Lung (tissue), 12 donors: Measurements from ENCODE around the gene SELENOW. TPM values are rescaled to one million over a fixed set of nuclear protein-coding genes. Genes with fewer than 3 reads are reported as not detected.

Experiments used
- ATAC-seq: fragments of 200-7000 bp; cut with Tn5 transposase; one replicate; pipeline ENCODE4 v1.9.1; 2020; ENCODE audit warnings: moderate number of reproducible peaks; ENCODE audit not compliant: insufficient read depth, low FRiP score
- DNase-seq, 3 donors: peaks; one replicate each; pipeline ENCODE4 v3.0.0-alpha.2; 2013 to 2017
- H3K27ac ChIP-seq, 2 donors: one replicate each; pipeline ENCODE4 v1.5.1; 2013; ENCODE audit warnings: mild to moderate bottlenecking in 2 of 2, moderate library complexity in 2 of 2, control low read depth in 1 of 2, inconsistent platforms in 1 of 2, low read depth in 1 of 2, low read length in 1 of 2
- H3K27me3 ChIP-seq, 3 donors: one replicate each; pipeline ENCODE4 v1.5.1; 2013; ENCODE audit warnings: low read length in 2 of 3; ENCODE audit not compliant: control insufficient read depth in 3 of 3, insufficient read depth in 3 of 3
- H3K36me3 ChIP-seq, 4 donors: one replicate each; pipeline ENCODE4 v1.5.1; 2013; ENCODE audit warnings: low read length in 4 of 4, mild to moderate bottlenecking in 1 of 4, moderate library complexity in 1 of 4; ENCODE audit not compliant: control insufficient read depth in 4 of 4, insufficient read depth in 4 of 4
- H3K4me1 ChIP-seq, 5 donors: one replicate each; pipeline ENCODE4 v1.5.1; 2013; ENCODE audit warnings: low read length in 5 of 5, mild to moderate bottlenecking in 2 of 5, moderate library complexity in 1 of 5; ENCODE audit not compliant: control insufficient read depth in 5 of 5, insufficient read depth in 5 of 5
- H3K4me3 ChIP-seq: one replicate; pipeline ENCODE4 v1.5.1; 2013; ENCODE audit warnings: mild to moderate bottlenecking, control low read depth, moderate library complexity
- H3K9ac ChIP-seq, 2 donors: one replicate each; pipeline ENCODE4 v1.5.1; 2013; ENCODE audit warnings: low read length in 2 of 2, control low read depth in 1 of 2; ENCODE audit not compliant: insufficient read depth in 1 of 2
- H3K9me3 ChIP-seq, 4 donors: one replicate each; pipeline ENCODE4 v1.5.1; 2013; ENCODE audit warnings: low read length in 3 of 4, mild to moderate bottlenecking in 1 of 4, moderate library complexity in 1 of 4; ENCODE audit not compliant: control insufficient read depth in 4 of 4, insufficient read depth in 3 of 4
- CTCF ChIP-seq: IDR thresholded peaks from 2 replicates; pipeline ENCODE4 v1.5.1; 2012; ENCODE audit warnings: mild to moderate bottlenecking; ENCODE audit errors: control extremely low read depth, extremely low read depth
- WGBS, 2 donors: extraction: QIAGEN DNeasy Blood & Tissue Kit; methylation state at CpG; one replicate each; pipeline ENCODE4 v1.1.7; 2013; 5-methylcytosine and 5-hydroxymethylcytosine counted together
- polyA plus RNA-seq, 2 donors: library from polyadenylated mRNA; stranded (reverse); fragments of 200-250 nt; gene quantifications; one replicate each; pipeline ENCODE4 v1.2.1, GENCODE V29; 2013
- total RNA-seq, 2 donors: library from RNA; depleted of rRNA in 1 of 2; stranded (reverse); fragments of >200 nt in 1 of 2; gene quantifications; one replicate each; pipeline ENCODE4 v1.2.1, GENCODE V29; 2014 to 2021
- donor health status: control.
- donor health status: control.
- donor health status: Bipolar disorder and iron deficiency.
- donor health status: healthy.
- donor health status: DM: yes; HTN: yes; CAD: no.

The SELENOW gene
- total and polyA plus RNA-seq, 4 donors, result 104 to 532 (median 346) TPM

- DNase-seq, result no peak
- H3K27me3 ChIP-seq, result no peaks in the 10 kb centered on the region
- ATAC-seq, result no peak
- peaks cover 20 to 55% (median 35%) of the 10 kb centered on the region in 4 donors for H3K36me3 ChIP-seq
- no peak overlapping the region for H3K4me3 ChIP-seq
- no peak overlapping the region for H3K9ac ChIP-seq
- no peak for TF ChIP-seq CTCF
- H3K27ac ChIP-seq, result no peak overlapping the region
- 83 to 84% methylated on average over 14 of the region's 14 CpGs for WGBS, 2 donors
- peaks cover 0 to under 1% (median 0%) of the 10 kb centered on the region in 5 donors for H3K4me1 ChIP-seq
- peaks cover 0 to 5% (median 0%) of the 10 kb centered on the region in 4 donors for H3K9me3 ChIP-seq
These were observed 20.7 kb upstream of the SELENOW start for GRCh38 chr19:47757617-47758442.

DNA sequence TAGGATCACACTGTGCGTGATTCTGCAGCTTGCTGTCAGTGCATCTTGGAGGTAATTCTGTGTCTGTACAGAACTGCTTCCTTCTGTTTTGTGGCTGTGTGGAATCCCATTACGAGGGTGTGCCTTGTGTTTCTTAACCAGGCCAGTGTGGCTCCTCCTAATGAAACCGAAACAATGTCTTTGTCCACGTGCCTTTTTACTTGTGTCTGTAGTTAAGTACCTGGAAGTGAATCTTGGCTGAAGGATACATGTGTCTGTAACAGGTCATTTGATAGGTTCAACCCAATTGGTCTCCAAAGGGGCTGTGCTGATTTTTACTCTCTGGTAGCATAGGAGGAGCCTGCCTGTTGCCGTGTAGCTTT lies 20.1 kb upstream of the SELENOW start:
- H3K27me3 ChIP-seq, result no peaks in the 10 kb centered on the region
- no peak overlapping the region for H3K4me3 ChIP-seq
- H3K4me1 ChIP-seq, result peaks cover 0 to 3% (median 0%) of the 10 kb centered on the region in 5 donors
- TF ChIP-seq CTCF, result no peak
- H3K27ac ChIP-seq, result no peak overlapping the region
- WGBS, 2 donors, result 89 to 93% methylated on average over 5 of the region's 5 CpGs
- H3K9me3 ChIP-seq, result peaks cover 0 to 5% (median 0%) of the 10 kb centered on the region in 4 donors
- DNase-seq (no peak), ATAC-seq (no peak)
- peaks cover 16 to 50% (median 32%) of the 10 kb centered on the region in 4 donors for H3K36me3 ChIP-seq
- H3K9ac ChIP-seq, result no peak overlapping the region

DNA sequence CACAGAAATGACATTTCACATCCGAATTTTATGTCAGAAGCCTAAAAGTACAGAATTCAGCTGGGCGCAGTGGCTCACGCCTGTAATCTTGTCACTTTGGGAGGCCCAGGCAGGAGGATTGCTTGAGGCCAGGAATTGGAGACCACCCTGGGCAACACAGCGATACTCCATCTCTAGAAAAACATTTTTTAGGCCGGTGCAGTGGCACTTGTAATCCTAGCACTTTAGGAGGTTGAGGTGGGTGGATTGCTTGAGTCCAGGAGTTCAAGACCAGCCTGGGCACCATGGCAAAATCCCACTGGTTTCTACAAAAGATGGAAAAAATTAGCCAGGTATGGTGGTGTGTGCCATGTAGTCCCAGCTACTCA lies 17.9 kb upstream of the SELENOW start:
- DNase-seq (no peak), ATAC-seq (no peak)
- no peak for TF ChIP-seq CTCF
- no peak overlapping the region for H3K9ac ChIP-seq
- H3K9me3 ChIP-seq, result peaks cover 0 to 5% (median 0%) of the 10 kb centered on the region in 4 donors
- H3K27me3 ChIP-seq, result no peaks in the 10 kb centered on the region
- H3K4me1 ChIP-seq, result peaks cover 0 to 3% (median 0%) of the 10 kb centered on the region in 5 donors
- no peak overlapping the region for H3K27ac ChIP-seq
- peaks cover 12 to 31% (median 22%) of the 10 kb centered on the region in 4 donors for H3K36me3 ChIP-seq
- 74 to 97% methylated on average over 5 of the region's 5 CpGs for WGBS, 2 donors
- H3K4me3 ChIP-seq, result no peak overlapping the region
